Mucosa of stomach (tissue), 1 donor: ENCODE measurements around the gene ABCC2.

Source experiments
- H3K27me3 ChIP-seq: one replicate; pipeline ENCODE4 v1.7.0; 2013; ENCODE audit warnings: mild to moderate bottlenecking, low read length; ENCODE audit not compliant: control insufficient read depth, insufficient read depth
- H3K36me3 ChIP-seq: one replicate; pipeline ENCODE4 v1.7.0; 2013; ENCODE audit warnings: low read length; ENCODE audit not compliant: control insufficient read depth, insufficient read depth
- H3K4me1 ChIP-seq: one replicate; pipeline ENCODE4 v1.7.0; 2013; ENCODE audit warnings: mild to moderate bottlenecking, low read length; ENCODE audit not compliant: control insufficient read depth, insufficient read depth
- H3K4me3 ChIP-seq: one replicate; pipeline ENCODE4 v1.7.0; 2013; ENCODE audit warnings: low read length
- H3K9ac ChIP-seq: one replicate; pipeline ENCODE4 v1.7.0; 2013; ENCODE audit warnings: mild to moderate bottlenecking, low read length, moderate library complexity
- H3K9me3 ChIP-seq: one replicate; pipeline ENCODE4 v1.7.0; 2013; ENCODE audit warnings: mild to moderate bottlenecking, low read length, moderate library complexity; ENCODE audit not compliant: control insufficient read depth
- donor health status: Pancreatic carcinoma.

The ABCC2 gene

DNA sequence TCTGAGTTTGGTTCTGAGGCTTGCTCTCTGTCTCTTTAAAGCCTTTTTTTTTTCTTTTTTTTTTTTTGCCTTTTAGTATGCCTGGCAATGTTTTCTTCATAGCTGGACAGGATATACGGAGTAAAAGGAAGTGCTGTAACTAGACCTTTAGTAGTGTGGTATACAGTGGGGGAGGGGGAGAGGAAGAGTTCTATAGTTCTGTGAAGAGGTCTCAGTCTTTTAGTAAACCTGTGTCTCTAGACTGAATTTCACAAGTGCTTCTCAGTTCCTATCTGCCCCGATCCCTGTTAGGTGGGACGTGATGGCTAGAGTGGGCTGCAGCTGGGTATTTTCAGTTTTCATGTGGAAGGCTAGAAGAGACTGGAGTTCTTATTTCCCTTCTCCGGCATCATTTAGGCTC lies 3.1 kb upstream of the ABCC2 start:
- H3K9ac ChIP-seq = no peak overlapping the region
- H3K9me3 ChIP-seq = no peaks in the 10 kb centered on the region
- H3K4me1 ChIP-seq = peaks cover 2% of the 10 kb centered on the region
- H3K4me3 ChIP-seq = no peak overlapping the region
- no peaks in the 10 kb centered on the region for H3K36me3 ChIP-seq
- H3K27me3 ChIP-seq = no peaks in the 10 kb centered on the region

DNA sequence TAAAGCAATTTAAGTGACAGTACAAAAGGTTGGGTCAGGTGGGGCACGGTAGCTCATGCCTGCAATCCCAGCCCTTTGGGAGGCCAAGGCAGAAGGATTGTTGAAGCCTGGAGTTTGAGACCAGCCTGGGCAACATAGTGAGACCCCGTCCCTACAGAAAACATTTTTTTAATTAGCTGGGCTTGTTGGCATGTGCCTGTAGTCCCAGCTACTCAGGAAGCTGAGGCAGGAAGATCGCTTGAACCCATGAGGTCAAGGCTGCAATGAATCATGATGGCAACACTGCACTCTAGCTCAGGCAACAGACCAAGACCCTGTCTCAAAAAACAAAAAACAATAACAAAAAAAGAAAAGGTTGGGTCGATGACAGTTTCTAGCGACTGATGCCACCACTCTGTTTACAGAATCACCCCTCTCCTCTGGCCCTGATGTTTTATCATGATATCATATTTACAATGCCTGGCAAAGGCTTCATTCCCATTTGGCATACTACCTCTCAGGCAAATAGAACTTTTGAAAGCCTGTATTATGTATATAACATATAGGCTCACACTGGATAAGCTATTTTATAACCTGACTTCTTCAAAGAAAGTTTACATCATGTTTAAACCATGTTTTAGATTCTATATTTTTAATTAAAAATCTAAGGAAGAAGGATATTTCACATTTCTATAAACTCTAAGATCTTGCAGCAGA lies 558 bp upstream of the ABCC2 start:
- no peaks in the 10 kb centered on the region for H3K36me3 ChIP-seq
- H3K9me3 ChIP-seq = no peaks in the 10 kb centered on the region
- H3K4me3 ChIP-seq = no peak overlapping the region
- peaks cover 5% of the 10 kb centered on the region for H3K4me1 ChIP-seq
- no peaks in the 10 kb centered on the region for H3K27me3 ChIP-seq
- H3K9ac ChIP-seq = no peak overlapping the region

DNA sequence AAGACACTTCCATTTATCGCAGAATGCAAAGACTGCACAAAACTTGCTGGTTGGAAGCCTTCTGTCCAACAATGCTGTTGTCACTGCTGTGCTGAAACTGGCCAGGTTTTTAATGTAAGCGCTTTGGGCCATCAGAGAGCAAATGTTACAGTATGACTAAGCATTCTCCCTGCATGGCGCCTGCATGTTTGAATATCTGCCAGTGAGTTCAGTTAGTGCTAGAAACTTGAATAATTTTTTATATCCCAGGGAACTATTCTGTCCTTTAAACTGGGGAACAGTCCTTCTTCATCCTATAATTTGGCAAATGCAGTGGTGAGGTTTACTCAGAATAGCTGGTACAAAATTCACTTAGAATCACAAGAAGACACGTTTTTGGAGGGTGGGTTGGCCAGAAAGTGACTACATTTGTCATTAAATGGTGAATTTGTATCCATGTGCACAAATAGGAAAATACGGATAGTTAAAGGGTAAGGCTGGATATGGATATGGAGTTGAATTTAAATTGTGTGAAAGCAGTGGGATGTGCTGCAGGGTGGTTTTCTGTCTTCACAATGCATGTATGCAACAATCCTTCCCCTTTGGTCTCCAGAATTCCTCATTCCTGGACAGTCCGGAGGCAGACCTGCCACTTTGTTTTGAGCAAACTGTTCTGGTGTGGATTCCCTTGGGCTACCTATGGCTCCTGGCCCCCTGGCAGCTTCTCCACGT lies 1.7 kb downstream of the ABCC2 start:
- Histone ChIP-seq H3K9ac (no peak overlapping the region), H3K9me3 (no peaks in the 10 kb centered on the region), H3K36me3 (no peaks in the 10 kb centered on the region), H3K27me3 (no peaks in the 10 kb centered on the region), H3K4me3 (no peak overlapping the region), H3K4me1 (peaks cover 5% of the 10 kb centered on the region)

DNA sequence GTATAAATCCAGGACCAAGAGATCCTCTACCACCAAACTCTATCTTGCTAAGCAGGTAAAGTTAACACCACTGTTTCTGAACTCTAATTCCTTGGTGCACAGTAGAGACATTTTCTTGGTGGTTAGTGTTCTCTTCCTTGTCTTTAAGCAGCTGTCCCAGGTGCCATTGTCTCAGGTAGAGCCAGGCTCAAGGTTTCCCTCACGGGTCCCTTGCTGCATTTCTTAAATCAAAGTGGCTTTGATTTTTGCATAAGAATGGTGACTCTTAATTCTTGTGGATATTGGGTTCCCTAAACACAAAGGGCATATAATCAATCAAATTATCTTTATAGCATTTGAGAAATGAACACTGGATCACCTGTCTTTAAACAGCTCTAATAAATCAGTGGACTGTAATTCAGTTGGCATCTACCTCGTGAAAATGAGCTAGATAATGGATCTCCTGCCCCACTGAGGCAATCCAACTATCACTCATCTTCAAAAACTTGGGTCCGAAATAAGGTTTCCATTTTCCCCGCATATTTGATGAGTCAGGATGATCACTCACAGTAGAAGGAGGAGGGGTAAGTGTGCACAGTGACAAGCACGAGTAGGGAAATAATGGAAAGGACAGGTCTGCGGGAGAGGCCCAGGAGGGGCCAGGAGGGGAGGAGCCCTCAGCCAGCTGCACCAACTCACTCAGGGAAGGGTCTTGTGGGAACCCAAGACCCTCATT lies 2.4 kb downstream of the ABCC2 start:
- no peaks in the 10 kb centered on the region for H3K27me3 ChIP-seq
- no peak overlapping the region for H3K9ac ChIP-seq
- H3K9me3 ChIP-seq = no peaks in the 10 kb centered on the region
- H3K4me3 ChIP-seq = no peak overlapping the region
- peaks cover 5% of the 10 kb centered on the region for H3K4me1 ChIP-seq
- no peaks in the 10 kb centered on the region for H3K36me3 ChIP-seq

DNA sequence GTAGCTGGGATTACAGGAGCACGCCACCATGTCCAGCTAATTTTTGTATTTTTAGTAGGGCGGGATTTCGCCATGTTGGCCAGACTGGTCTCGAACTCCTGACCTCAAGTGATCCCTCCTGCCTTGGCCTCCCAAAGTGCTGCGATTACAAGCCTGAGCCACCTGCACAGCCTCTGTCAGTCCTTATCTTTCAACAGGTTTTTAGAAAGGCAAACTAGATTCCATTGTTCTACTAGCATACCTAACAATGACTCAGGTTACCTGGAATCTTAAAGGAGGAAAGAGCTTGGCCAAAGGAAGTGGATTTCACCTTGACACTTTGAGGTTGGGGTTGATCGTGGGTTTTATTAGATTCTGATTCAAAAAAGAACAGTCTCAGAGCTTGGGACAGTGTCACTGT lies 3.2 kb downstream of the ABCC2 start:
- no peaks in the 10 kb centered on the region for H3K27me3 ChIP-seq
- H3K4me1 ChIP-seq = peaks cover 5% of the 10 kb centered on the region
- no peak overlapping the region for H3K4me3 ChIP-seq
- no peak overlapping the region for H3K9ac ChIP-seq
- H3K36me3 ChIP-seq = no peaks in the 10 kb centered on the region
- H3K9me3 ChIP-seq = no peaks in the 10 kb centered on the region

DNA sequence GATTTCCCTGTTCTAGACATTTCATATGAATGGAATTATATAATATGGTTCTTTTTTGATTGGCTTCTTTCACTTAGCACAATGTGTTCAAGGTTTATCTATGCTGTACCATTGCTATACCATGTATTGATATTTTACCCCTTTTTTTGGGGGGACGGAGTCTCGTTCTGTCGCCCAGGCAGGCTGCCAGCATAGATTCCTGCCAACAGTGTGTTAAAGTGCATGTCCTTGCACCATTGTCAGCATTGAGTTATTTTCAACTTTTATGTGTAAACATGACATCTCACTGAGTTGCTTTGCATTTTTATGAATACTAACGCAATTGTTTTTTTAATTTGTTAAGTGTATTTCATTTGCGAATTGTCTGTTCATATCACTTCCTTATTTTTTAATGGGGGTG lies 4.9 kb downstream of the ABCC2 start:
- Histone ChIP-seq H3K4me3 (no peak overlapping the region), H3K9ac (no peak overlapping the region), H3K36me3 (no peaks in the 10 kb centered on the region), H3K4me1 (peaks cover 5% of the 10 kb centered on the region), H3K9me3 (no peaks in the 10 kb centered on the region), H3K27me3 (no peaks in the 10 kb centered on the region)

DNA sequence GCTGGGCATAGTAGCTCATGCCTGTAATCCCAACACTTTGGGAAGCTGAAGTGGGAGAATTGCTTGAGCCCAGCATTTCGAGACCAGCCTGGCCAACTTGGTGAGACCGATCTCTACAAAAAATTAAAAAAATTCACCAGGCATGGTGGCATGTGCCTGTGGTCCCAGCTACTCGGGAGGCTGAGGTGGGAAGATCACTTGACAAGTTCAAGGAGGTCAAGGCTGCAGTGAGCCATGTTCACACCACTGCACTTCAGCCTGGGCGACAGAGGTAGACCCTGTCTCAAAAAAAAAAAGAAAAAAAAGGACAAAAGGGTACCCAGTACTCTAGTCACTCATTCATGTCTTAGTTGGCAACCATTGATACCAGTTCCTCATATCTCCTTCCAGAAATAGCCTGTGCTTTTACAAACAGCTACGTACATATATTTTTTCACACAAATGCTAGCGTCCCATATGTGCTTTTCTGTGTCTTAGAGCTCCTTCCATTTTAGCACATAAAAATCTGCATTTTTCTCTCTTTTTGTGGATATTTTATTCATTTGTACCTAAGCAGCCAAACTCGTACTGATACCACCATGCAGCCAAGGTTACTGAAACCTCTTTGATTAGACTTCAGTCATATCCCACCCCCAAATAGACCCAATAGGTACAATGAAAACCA lies 5.5 kb downstream of the ABCC2 start:
- no peaks in the 10 kb centered on the region for H3K27me3 ChIP-seq
- no peak overlapping the region for H3K9ac ChIP-seq
- H3K4me3 ChIP-seq = no peak overlapping the region
- peaks cover 5% of the 10 kb centered on the region for H3K4me1 ChIP-seq
- H3K9me3 ChIP-seq = no peaks in the 10 kb centered on the region
- H3K36me3 ChIP-seq = no peaks in the 10 kb centered on the region

DNA sequence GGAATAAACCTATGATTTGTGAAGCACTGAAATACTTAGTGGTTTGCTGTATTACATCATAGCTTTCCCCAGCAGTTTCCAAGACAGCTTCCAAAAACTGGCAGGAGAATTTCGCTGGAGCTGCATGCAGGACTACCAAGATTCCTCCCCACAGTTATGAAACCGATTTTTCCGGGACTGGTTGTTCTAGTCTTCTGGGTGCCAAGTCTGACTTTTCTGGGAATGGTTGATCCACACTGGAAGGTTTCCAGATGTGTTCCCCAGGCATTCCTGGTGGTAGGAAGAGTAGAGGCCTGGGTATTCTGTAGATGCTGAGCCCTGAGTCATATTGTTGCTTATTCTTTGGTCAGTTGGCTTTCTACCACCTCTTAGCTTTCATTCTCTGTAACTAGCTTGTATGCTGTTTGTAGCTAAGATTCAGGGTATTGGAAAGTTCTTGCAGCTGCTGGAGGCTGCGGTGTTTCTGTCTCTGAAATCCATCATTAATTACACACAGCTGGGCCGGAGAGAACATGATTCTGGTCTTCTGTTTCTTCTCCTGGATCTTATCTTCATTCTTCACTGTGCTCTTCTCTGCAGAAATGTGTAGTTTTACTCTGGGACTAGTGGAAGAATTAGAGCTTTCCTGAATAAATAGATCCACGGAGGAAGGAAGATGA lies 6.3 kb downstream of the ABCC2 start:
- Histone ChIP-seq H3K9me3 (no peaks in the 10 kb centered on the region), H3K4me1 (peaks cover 5% of the 10 kb centered on the region), H3K27me3 (no peaks in the 10 kb centered on the region), H3K4me3 (no peak overlapping the region), H3K36me3 (no peaks in the 10 kb centered on the region), H3K9ac (no peak overlapping the region)

DNA sequence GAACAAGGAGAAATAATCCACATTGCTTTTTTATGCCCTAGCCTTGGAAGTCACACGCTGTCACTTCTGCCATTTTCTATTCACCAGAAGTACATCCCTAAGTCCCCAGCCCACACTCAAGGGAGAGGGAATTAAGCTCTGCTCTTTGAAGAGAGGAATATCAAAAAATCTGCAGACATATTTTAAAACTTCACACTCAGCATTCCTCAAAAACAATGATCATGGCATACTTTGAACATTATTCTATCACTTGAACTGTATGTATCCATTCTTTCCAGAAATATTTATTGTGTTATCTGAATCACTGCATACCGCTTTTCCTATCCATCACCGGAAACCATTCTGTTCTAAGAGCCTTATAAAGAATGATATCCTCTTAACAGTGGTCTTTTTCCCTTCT lies 9.4 kb downstream of the ABCC2 start:
- no peaks in the 10 kb centered on the region for H3K27me3 ChIP-seq
- H3K9ac ChIP-seq = no peak overlapping the region
- H3K36me3 ChIP-seq = no peaks in the 10 kb centered on the region
- H3K4me1 ChIP-seq = no peaks in the 10 kb centered on the region
- no peaks in the 10 kb centered on the region for H3K9me3 ChIP-seq
- H3K4me3 ChIP-seq = no peak overlapping the region

DNA sequence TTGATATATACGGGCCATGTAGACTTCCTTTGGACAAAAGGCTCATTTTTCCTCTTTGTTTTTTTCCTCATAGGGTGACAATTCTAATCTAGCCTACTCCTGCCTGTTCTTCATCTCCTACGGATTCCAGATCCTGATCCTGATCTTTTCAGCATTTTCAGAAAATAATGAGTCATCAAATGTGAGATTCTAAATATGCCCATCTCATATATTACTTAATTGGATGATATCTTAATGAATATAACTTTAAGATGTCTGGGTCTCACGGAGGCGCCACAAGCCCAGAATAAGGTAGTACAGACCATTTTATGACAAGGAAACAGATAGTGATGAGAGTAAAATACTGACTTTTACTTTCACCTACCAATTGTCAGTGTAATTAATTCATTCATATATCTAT lies 11.4 kb downstream of the ABCC2 start:
- Histone ChIP-seq H3K9me3 (no peaks in the 10 kb centered on the region), H3K36me3 (no peaks in the 10 kb centered on the region)

DNA sequence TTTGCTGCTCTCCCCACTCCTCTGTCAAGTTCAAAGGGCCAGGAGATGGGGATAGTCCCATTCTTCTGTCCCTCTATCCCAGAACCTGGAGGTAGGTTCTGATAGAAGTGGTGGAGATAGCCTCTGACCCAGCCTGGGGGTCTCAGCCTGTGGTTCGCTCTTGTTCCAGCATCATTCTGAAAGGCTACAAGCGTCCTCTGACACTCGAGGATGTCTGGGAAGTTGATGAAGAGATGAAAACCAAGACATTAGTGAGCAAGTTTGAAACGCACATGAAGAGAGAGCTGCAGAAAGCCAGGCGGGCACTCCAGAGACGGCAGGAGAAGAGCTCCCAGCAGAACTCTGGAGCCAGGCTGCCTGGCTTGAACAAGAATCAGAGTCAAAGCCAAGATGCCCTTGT lies 14.5 kb downstream of the ABCC2 start:
- Histone ChIP-seq H3K4me1 (no peaks in the 10 kb centered on the region), H3K36me3 (no peaks in the 10 kb centered on the region), H3K4me3 (no peak overlapping the region), H3K9ac (no peak overlapping the region), H3K9me3 (no peaks in the 10 kb centered on the region), H3K27me3 (no peaks in the 10 kb centered on the region)

More for the DNA sequence above, 11.4 kb downstream of the ABCC2 start:
- H3K4me1 ChIP-seq = no peaks in the 10 kb centered on the region
- H3K4me3 ChIP-seq = no peak overlapping the region
- no peak overlapping the region for H3K9ac ChIP-seq
- H3K27me3 ChIP-seq = no peaks in the 10 kb centered on the region
